Raji (cell line): Measurements from ENCODE around the gene SRRM1.

Experiments used
- POLR2A ChIP-seq: IDR thresholded peaks from 2 replicates; pipeline ENCODE4 v1.6.1; 2011; ENCODE audit warnings: low read depth, low read length, control low read depth; ENCODE audit not compliant: insufficient read depth

The SRRM1 gene, protein sequence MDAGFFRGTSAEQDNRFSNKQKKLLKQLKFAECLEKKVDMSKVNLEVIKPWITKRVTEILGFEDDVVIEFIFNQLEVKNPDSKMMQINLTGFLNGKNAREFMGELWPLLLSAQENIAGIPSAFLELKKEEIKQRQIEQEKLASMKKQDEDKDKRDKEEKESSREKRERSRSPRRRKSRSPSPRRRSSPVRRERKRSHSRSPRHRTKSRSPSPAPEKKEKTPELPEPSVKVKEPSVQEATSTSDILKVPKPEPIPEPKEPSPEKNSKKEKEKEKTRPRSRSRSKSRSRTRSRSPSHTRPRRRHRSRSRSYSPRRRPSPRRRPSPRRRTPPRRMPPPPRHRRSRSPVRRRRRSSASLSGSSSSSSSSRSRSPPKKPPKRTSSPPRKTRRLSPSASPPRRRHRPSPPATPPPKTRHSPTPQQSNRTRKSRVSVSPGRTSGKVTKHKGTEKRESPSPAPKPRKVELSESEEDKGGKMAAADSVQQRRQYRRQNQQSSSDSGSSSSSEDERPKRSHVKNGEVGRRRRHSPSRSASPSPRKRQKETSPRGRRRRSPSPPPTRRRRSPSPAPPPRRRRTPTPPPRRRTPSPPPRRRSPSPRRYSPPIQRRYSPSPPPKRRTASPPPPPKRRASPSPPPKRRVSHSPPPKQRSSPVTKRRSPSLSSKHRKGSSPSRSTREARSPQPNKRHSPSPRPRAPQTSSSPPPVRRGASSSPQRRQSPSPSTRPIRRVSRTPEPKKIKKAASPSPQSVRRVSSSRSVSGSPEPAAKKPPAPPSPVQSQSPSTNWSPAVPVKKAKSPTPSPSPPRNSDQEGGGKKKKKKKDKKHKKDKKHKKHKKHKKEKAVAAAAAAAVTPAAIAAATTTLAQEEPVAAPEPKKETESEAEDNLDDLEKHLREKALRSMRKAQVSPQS

GRCh38 chr1:24642481-24643362, at the start of gene SRRM1:
TSS of gene SRRM1 (plus strand) at chr1:24643302. CDS start at chr1:24643327, 25 bp downstream.
- peak; percentile 99 for TF ChIP-seq POLR2A

- no peak for TF ChIP-seq POLR2A
Measured at GRCh38 chr1:24594328-24594598, 48.8 kb upstream of the SRRM1 start.

- no peak for TF ChIP-seq POLR2A
Measured at GRCh38 chr1:24596401-24596880, 46.7 kb upstream of the SRRM1 start.

DNA sequence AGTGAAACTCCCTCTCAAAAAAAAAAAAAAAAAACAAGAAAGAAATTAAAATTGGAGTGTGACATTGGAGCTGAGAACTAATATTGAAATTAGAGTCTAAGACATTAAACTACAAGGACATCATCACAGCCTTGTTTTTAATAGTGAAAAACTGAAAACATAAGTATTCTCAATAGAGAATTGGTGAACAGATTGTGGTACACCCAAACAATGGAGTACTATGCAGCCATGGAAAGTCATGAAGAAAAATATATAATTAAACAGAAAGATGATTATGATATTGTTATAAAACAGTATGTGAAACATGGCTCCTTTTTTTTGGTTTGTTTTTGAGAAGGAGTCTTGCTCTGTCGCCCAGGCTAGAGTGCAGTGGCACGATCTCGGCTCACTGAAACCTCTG, 43.8 kb upstream of the SRRM1 start:
- no peak for TF ChIP-seq POLR2A

GRCh38 chr1:24600551-24600950, 42.6 kb upstream of the SRRM1 start:
- TF ChIP-seq POLR2A, result no peak

GRCh38 chr1:24605534-24606295, 37.4 kb upstream of the SRRM1 start:
- TF ChIP-seq POLR2A, result no peak

DNA sequence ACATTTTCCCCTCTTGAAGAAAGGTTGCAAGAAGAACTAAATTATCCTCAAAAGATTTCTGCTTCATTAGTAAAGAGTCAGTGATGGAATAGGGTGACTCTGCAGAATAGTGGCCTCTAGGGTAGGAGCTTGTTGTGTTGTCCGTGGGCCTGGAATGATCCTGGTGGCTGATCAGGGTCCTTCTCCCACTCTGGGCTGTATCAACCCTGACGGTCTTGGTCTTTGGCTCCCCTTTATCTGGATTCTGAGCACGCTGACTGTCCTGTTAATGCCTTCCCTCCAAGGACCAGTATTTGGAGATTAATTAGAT, 36.9 kb upstream of the SRRM1 start:
- TF ChIP-seq POLR2A, result no peak

DNA sequence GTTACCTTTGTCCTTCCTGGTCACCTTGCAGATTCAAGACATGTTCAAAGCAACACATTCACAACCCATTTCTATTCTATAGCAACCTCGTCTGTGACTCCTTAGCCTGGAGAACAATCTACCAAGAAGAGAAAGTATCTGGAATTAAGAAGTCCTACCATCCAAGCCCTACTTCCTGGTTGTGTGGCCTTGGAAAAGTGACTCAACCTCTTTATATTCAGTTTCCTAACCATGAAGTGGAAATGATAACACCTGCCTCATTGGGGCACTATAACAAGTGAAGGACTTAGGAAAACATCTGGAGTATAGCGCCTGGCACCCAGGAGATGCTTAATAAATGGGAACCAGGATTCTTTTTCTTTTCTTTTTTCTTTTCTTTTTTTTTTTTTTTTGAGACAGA, 36.5 kb upstream of the SRRM1 start:
- no peak for TF ChIP-seq POLR2A

DNA sequence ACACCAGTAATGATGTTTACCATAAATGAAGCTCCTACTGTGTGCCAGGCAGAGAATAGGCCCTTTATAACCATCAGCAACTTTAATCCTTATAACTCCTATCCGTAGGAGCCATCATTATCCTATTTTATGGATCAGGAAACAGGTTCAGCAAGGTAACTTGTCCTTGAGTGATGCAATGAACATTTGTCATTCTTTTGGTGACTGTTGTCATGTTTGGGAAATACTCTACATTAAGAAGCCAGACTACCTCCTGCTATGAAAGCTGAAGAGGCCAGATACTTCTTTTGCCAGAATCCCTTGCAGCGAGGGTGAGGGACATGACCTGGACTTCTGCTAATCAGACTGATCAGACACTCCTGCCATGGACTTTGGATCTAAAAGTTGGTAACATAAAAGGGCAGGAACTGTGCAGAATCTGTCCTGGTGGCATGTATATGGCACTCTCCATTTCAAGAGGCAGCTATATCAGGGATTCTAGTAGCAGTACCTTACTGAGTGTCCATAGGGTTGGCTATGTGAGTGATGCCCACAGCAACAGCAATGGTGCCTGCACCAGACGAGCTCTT, 33.1 kb upstream of the SRRM1 start:
- TF ChIP-seq POLR2A, result no peak

DNA sequence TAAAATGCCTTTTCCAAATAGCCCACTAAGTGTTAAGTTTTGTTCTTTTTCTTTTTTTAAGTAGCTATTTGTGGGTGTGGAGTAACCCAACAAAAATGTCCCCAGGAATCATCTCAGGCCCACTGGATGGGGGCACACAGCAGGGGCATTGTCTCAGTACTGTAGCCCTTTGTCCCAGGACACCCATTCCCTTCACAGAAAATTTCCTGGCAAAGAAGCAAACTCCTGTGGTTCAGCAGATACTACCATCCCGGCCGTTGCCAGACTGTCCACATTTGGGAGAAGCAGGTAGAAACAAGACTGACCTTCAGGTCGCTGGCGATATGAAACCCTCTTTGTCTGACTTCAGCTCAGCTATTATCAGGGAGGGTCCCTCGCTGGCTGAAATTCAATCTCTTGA, 23.7 kb upstream of the SRRM1 start:
- no peak for TF ChIP-seq POLR2A

DNA sequence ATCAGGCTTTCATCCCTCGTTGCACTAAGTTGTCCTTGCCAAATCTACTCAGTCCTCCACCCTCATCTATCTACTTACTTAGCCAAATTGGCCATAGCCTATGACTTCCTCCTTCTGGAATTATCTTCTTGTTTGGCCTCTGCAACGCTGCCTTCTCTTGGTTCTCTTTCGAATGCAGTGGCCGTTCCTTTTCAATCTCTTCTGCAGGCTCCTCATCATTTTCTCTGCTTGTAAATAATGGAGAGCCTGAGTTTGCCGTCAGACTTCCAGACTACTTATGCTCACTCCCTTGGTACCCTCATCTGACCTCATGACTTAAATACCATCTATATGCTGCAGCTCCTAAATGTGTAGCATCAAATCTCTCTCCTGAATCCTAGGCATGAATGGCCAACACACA, 22.4 kb upstream of the SRRM1 start:
- no peak for TF ChIP-seq POLR2A

- TF ChIP-seq POLR2A, result no peak
Measured at GRCh38 chr1:24621121-24621520, 22.0 kb upstream of the SRRM1 start.

DNA sequence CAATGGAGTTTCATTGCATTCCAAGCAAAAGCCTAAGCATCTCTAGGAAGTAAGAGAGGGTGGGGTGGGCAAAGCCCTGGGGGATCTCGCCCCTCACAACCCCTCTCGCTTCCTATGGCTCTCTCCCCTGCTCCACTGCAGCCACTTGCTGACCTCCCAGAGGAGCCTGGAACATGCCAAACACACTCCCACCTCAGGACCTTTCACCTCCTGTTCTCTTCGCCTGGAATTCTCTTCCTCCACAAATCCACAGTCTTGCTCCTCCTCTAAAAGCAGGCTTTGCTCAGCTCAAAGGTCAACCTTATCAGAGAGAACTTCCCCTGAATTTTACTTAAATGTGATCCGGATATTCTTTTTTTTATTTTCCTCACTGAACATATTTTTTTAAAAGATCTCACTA, 20.9 kb upstream of the SRRM1 start:
- no peak for TF ChIP-seq POLR2A

- no peak for TF ChIP-seq POLR2A
Measured at GRCh38 chr1:24632832-24633175, 10.3 kb upstream of the SRRM1 start.
